Limb (tissue), 2 donors: ENCODE data around the gene CDC42EP1.
"Not testable (repeated sequence)": the region's sequence is repeated elsewhere in the genome, so short reads cannot be mapped to it uniquely, and the experiment has no call there.

ENCODE experiments used
- DNase-seq, 2 donors: peaks; one replicate each; pipeline ENCODE4 v3.0.0-alpha.2; 2016; ENCODE audit errors: extremely low spot score in 2 of 2

CDC42EP1 gene, protein sequence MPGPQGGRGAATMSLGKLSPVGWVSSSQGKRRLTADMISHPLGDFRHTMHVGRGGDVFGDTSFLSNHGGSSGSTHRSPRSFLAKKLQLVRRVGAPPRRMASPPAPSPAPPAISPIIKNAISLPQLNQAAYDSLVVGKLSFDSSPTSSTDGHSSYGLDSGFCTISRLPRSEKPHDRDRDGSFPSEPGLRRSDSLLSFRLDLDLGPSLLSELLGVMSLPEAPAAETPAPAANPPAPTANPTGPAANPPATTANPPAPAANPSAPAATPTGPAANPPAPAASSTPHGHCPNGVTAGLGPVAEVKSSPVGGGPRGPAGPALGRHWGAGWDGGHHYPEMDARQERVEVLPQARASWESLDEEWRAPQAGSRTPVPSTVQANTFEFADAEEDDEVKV

DNA sequence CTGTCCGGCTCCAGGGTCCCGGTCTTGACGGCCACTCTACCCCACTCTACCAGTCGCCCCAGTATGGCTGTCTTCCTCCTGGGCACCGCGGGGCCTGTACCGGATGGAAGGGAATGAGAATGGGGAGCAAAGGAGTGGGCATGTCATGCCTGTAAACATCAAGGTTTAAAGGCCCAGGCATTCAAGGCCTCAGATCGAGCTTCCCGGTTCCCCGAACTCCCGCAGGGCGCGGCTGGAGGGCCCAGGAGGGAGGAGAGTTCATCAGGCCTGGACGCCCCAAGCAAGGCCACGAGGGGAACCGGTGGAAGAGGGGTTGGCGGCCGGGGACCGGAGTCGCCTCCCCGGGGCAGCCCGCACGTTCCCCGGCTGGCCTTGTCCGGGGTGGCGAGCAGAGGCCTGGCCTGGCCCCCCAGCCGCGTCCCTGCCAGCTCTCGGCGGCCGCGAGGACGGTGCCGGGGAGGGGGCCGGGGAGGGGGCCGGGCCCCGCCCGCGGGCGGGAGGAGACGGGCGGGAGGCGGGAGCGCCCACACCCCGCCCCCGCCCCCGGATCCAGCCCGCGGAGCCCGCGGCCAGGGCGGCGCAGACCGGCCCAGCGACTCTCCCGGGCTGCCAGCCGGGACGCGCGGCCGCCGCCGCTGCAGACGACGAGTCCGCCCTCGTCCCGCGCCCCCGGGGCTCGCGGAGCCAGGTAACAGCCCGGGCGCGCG lies at the start of gene CDC42EP1:
Gene CDC42EP1, plus strand, starts transcription at position 580 of the 707 bp plus-strand sequence. CDS start 5,870 bp downstream, outside the sequence.
- peak in 1 of 2 donors; percentile 74 for DNase-seq

DNA sequence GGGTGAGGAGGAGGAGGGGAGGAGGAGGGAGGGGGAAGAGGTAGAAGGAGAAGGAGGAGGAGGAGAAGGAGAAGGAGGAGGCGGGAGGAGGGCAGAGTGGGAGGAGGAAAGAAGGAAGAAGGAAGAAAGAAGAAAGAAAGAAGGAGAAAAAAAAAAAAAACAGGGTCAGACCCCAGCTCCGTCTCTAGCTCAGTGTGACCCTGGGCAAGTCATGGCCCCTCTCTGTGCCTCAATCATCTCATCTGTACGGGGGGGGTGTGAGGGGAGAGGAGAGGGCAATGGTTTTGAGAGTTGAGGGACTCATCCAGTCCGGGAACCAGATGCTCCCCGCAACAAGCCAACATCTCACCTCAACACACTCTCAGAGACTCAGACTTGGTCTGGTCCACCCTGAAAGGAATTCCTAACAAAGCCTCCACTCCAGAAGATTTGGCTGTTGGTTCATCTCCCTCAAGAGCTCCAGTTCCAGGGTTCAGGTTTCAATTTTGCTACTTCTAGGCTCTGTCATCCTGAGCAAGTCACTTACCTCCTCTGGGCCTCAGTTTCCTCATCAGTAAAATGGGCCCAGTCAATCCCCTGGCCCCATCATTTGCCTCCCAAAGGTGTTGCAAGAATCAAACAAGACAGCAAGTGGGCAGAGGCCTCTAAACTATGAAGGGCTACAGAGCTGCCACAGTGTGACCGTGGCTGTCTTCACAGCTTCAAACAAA lies 48.7 kb upstream of the CDC42EP1 start:
- no peak for DNase-seq

DNA sequence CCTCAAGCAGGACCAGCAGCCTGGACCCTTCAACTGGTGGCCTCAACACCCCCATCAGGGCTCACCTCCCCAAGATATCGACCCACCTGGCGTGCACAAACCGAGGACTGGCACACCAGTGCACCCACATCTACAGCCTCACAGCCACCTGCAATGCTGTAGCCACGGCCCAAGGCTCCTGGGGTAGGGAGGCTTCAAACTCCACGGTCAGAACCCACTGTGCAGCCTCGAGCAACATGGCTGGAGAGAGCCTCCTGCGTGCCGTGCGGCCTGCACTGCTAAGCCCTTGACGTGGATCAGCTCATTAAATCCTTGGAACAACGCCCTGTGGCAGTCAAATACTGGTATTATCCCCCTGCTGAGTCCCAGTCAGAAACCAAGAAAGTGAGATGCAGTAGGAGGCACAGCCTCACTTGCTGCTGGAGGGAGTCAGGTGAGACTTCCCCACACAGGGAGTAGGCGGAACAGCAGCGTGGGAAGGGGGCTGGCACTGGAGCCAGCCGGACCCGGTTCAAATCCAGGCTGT lies 45.7 kb upstream of the CDC42EP1 start:
- DNase-seq = no peak

DNA sequence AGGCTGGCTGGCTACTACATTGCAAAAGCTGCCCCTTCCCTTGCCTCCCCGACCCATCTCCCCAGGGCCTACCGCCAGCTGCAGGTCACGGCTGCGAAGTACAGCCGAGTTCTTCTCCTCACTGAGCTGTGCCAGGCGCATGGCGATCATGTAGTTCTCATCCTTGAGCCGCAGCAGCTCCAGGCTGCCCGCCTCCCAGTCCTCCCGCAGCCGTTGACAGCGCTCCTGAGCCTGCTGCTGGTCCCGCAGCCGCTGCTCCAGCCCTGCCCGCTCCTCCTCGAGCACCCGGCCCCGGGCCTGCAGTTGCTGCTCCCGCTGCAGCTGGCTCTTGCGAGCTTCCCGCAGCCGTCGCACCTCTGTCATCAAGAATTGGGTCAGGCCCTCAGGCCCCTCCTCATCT lies 44.4 kb upstream of the CDC42EP1 start:
- DNase-seq = no peak

DNA sequence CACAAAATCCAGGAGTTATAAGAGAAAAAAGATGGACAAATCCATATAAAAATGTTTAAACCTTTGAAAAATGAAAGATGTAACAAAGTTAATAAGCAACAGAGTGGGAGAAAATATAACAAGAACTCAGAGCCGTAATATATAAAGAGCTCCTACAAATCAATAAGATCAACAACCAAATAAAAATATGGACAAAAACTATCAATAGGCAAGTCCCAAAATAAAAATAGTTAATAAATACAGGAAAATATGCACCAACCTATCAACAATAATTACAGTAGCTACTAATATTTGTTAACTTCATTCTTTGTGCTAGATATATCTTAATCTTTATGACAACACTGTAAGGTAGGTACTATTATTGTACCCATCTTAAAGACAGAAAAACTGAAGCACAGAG lies 43.8 kb upstream of the CDC42EP1 start:
- no peak for DNase-seq

DNA sequence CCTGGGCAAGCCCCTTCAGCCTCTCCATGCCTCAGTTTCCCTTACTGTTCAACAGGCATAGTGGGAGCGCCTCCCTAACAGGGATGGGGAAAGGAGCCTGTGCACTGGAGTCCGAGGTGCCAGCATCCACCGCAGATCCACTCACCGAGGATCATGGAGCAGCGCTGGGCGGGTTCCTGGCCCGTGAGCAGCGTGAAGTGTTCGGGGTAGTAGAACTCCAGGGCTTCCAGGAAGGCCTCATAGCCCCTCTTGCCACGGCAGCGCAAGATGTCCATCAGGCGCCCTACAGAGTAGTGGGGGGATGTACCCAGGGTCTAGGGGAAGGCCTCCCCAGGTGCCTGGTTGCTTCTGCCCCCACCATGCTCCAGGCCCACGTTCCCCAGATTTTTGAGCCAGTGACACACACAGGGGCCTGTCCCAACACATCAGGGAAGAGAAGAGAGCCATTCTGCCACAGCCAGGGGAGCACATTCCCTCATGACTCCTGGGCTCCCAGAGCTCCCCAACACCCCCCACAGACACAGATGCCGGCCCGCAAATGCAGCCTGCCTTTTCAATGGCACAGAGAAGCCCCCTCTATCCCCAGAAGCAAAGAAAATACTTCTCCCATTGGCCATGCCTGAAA lies 42.3 kb upstream of the CDC42EP1 start:
- no peak for DNase-seq

DNA sequence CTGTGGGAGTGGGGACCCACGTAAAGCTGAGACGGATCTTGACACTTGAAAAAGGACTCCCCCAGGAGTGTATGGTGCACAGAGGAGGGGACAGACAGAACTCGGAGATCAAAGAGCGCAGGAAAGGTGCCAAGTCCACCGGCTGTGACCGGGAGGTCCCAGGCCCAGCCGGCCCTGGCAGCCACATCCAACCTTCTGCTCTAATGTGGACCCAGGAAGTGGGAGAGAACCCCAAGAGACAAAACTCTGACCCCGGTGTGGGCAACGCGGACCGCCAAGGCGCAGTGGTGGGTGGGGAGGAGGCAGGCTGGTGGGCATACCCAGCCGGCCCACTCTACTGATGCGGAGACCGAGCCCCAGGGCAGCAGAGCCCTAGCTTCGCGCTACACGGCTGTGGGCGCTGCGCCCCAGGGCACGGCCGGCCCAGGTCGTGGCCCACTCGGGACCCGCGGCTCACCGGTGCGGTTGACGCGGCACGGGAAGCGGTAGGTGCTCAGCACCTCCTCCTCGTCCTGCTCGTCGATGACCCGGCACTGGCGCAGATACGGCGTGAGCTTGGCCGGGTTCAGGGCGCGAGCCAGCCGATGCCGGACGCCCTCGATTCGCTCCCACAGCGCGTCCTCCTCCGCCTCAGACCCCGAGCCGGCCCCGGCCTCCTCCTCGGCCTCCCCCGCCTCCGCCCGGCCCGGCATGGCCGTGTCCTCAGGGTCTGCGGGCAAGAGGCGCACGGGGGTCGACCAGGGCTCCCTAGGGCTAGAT lies 41.6 kb upstream of the CDC42EP1 start:
- DNase-seq = no peak

DNA sequence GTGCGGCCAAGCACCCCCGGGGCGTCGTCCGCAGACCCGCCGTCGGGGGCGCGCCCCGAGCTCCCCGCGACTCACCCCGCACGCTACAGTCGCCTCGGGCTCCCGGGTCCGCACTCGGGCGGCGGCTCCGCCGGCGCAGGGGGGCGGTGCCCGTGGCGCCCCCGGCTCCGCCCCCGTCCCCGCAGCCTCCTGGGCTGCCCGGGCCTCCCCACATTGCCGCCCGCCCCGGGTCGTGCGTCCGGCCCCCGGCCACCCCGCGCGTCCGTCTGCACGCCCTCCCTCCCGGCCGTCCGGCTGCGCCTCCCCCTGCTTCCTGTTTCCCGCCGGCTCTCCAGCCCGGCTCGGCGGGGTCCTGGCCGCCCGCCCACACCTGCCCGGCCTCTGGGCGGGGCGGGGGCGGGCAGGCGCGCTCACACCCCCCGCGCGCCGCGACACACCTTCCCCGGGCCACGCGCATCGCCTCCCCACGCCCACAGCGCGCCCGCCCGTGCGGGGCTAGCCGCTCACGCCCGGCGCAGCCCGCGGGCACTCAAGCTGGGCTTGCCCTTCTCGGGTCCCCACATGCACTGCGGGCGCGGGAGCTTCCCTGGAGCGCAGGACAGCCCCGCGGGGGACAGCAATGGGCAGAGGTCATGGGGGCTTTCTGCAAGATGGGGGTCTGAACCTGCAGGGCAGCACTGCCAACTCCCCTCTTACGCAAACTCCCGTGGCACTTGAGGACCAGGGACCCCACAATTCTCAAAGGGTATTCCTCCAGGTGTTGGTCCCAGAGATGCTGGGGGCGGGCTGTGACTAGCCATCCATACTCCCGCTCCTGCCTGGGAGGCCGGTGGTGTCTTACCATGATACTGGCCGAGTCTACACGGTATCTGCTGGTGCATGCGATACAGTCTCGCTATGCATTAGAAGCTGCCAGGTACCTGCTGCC lies 40.7 kb upstream of the CDC42EP1 start, which contains the start of gene CARD10:
Gene CARD10, minus strand, starts transcription at position 148 of the 928 bp plus-strand sequence. CDS start 215 bp downstream, outside the sequence.
- no peak for DNase-seq

DNA sequence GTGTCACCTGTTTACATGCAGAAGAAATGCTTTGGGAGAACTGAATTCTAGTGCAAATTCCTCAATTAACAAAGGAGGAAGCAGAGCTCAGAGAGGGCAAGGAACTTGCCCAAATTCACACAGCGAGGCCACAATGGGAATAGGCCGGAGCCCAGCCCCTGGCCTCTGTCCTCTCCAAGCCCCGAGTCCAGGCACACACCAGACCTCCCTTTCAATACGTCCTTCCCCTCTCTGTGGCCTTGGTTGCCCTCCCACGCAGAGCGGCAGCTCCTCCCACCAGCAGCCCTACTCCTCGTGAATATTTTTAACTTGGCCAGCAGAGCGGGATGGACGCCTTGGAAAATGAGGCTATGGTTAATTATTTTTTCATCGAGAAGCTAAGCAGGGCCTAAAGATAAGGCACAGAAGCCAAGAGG lies 39.5 kb upstream of the CDC42EP1 start:
- no peak for DNase-seq

DNA sequence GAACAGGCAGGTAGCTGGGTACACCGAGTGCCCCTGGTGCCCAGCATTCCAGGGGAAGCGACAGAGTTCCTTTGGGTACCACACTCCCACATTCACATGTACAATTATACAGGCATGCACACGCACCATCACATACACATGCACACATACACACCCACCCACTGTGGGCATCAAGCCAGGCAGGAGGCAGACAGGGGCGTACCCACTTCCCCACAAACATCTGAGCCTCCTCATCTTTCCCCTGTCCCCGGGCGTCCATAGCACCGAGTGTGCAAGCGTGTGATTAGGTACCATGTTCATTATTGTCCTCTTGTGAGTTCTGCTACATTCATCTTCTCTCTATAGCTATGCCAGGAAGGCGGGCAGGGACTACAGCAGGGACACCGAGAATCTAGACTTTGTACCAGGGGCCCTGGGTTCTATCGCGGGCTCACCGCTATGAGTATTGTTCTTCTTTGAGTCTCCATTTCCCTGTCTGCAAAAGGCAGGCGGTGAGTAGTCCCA lies 39.0 kb upstream of the CDC42EP1 start:
- DNase-seq = no peak

DNA sequence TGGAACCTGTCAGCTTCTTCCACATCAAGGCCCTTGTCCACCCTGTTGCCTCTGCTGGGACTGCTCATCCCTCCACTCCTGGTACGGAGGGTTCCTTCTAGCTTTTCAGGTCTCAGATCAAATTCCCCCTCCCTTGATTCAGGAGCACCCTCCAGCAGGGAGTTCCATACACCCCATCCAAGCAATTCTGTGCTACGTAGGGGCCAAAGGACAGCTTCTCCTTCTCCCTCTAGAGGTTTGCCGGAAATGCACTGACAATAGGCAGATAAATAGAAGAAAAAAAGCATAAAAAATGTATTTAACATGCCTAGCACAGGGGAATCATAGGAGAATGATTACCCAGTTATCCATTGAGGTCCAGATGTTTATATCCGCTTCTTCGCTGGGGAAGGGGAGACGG lies 37.8 kb upstream of the CDC42EP1 start:
- no peak for DNase-seq

DNA sequence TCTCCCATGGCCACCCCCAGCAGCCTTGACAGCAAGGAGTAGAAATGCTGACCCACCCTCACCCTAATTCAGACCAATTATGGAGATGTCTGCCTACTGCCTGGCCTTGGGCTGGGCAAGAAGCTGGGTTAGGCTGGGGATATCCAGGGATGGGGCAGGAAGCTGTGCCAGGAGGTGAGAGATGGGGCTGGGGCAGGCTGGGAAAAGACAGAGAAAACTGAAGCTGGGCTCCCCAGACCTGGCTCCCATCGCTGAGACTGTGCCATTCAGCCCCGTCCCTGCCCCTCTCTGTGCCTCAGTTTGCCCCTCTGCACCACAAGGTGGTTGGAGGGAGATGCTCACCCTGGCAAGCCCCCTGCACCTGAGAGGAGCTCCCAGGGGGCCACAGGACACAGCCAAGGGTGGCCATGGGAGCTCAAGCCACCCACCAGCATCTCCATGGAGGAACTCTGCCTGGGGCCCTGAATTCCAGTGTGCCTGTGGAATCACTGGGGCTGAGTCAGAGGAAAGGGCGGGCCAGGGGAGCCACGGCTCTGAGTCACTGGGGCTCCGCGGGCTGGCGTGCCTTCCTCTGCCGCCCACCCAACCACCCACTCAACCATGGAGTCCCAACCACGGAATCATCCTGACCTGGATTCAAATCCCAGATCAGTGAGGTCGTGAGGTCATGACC lies 35.1 kb upstream of the CDC42EP1 start:
- no peak for DNase-seq

DNA sequence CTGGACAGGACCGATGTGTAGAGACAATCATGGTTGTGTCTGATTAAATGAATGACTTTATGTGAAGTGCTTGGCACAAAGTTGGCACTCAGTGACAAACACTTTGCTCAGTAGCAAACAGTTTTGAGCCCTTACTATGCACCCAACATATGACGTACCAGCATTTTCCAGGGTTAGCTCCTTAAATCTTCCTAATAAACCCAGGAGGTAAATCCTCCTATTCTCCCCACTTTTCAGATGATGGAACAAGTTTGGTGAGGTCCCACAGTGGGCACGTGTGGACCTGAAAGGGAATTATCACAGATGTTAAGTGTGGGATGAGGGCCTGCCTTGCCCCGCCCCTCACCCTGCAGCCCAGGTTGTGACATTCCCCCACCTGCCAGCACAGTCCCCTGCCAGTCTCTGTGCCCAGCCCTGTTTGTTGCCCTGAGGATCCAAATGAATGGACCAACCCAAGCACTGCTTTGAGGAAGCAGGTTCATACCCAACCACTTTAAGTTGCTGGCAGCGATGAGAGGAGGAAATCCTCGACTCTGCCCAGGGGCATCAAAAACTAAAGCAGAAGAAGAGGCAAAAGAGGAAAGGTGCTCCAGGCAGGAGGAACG lies 34.4 kb upstream of the CDC42EP1 start:
- DNase-seq = no peak

DNA sequence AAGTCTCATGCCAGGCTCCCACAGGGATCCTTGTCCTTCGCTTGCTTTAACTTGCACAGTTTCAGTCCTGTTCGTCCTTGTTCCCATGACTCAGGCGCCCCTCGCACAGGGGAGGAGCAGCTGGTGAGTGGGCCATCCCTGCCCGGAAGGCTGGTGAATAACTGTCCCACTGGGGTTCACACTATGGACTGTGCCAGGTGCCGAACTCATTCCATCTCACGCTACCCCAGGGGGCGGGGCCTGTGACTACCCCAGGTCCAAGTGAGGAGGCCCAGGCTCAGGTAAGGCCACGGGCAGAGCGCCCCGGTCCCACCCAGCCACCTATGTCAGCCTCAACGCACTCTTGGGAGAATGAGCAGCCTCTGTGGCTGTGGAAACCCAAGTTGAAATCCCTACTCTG lies 33.9 kb upstream of the CDC42EP1 start:
- no peak for DNase-seq

DNA sequence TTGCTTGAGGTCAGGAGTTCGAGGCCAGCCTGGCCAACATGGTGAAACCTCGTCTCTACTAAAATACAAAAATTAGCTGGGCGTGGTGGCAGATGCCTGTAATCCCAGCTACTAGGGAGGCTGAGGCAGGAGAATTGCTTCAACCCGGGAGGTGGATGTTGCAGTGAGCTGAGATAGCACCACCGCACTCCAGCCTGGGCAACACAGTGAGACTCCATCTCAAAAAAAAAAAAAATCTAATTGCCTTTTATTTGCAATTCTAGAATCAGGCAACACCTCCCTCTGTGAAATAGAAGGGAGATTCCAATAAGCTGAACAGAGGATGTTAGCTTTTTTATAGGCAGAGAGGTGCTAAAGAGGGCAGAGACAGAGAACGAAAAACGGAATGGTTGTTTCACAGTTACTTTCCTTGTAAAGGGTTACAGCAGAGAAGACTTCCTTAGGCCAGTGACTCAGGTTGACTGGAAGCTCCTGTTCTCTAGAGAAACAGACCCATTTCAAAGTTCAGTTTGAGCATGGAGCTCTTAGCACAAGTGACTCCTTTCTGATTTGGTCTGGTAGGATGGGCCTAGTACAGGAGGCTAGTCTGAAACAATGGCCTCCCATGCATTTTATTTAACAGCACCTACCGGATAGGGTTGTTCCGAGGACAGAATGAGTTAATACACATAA lies 33.1 kb upstream of the CDC42EP1 start:
- not testable (repeated sequence) for DNase-seq

DNA sequence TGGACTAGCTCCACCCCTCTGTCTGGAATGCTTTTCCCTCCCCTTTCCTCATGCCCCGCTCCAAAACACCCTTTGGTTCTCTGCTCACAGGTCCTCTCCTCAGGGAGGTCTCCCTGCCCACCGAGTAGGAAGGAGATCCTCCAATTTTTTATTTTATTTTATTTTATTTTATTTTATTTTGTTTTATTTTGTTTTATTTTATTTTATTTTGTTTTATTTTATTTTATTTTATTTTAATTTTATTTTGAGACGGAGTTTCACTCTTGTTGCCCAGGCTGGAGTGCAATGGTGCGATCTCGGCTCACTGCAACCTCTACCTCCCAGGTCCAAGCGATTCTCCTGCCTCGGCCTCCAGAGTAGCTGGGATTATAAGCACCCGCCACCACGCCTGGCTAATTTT lies 32.3 kb upstream of the CDC42EP1 start:
- not testable (repeated sequence) for DNase-seq

DNA sequence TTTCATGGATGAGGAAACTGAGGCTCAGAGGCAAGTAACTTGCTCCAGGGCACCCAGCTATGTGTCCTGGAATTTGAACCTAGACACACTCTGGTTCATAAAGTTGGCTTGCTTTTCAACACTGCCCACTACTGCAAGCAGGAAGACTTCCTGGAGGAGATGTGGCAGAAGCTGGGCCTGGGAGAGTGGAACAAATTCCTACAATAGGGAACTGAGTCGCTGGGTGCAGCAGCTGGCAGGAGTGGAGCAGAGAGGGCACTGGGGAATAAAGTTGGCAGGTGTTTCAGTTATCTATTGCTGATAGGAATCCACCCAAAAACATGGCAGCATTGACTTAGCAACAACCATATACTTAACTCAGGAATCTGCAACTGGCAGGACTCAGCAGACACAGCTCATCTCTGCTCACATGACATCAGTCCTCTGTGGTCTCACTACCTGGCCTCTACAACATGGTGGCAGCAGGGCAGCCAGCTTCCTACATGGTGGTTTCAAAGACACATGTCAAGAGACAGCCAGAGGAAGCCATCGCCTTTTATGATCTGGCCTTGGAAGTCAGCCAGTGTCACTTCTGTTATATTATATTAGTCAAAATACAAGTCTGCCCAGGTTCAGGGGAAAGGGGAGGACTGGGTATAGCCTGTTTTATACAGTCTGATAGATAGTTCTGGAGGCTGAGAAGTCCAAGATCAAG lies 30.5 kb upstream of the CDC42EP1 start:
- DNase-seq = no peak
